Keratinocyte (primary cell): Measurements from ENCODE around the gene SCUBE1. TPM values are rescaled to one million over a fixed set of nuclear protein-coding genes. Genes with fewer than 3 reads are reported as not detected.

ENCODE experiments used
- DNase-seq: peaks from one replicate; pipeline ENCODE4 v3.0.0-alpha.2; 2011; ENCODE audit warnings: low read depth, missing footprints, low spot score
- FAIRE-seq: peaks from 2 replicates; lab custom pipeline; 2011; peaks lifted over from hg19 to GRCh38; lab: Jason Lieb, UNC
- H2AFZ ChIP-seq: 2 replicates; pipeline ENCODE4 v1.6.0; 2012; ENCODE audit warnings: low read length, control low read depth, inconsistent platforms; ENCODE audit not compliant: control insufficient read depth
- H3K27ac ChIP-seq: 2 replicates; pipeline ENCODE4 v1.5.1; 2011; ENCODE audit warnings: low read length; ENCODE audit not compliant: control insufficient read depth, insufficient read depth
- H3K27me3 ChIP-seq: 3 replicates; pipeline ENCODE4 v1.6.0; 2011; ENCODE audit warnings: low read length; ENCODE audit not compliant: control insufficient read depth, insufficient read depth; ENCODE audit errors: extremely low read depth
- H3K36me3 ChIP-seq, 2 experiments: 2 replicates in 1 of 2; 3 replicates in 1 of 2; pipeline ENCODE4 v1.5.1; 2011; ENCODE audit warnings: low read length in 2 of 2, mild to moderate bottlenecking in 1 of 2; ENCODE audit not compliant: control insufficient read depth in 2 of 2, insufficient read depth in 2 of 2; ENCODE audit errors: extremely low read depth in 1 of 2
- H3K4me1 ChIP-seq: 3 replicates; pipeline ENCODE4 v1.5.1; 2011; ENCODE audit warnings: low read length; ENCODE audit not compliant: control insufficient read depth, insufficient read depth; ENCODE audit errors: extremely low read depth
- H3K4me2 ChIP-seq: 3 replicates; pipeline ENCODE4 v1.6.0; 2011; ENCODE audit warnings: low read depth, low read length; ENCODE audit not compliant: control insufficient read depth, insufficient read depth; ENCODE audit errors: extremely low read depth
- H3K4me3 ChIP-seq, 3 experiments: fragments of 200-600 bp in 1 of 3; sonication (generic) in 1 of 3; 2 replicates in 2 of 3; 3 replicates in 1 of 3; pipeline ENCODE4 v1.5.1; 2011 to 2016; ENCODE audit warnings: low read length in 3 of 3, mild to moderate bottlenecking in 3 of 3, control low read depth in 2 of 3, inconsistent platforms in 1 of 3, low read depth in 1 of 3, mixed read lengths in 1 of 3, mixed run types in 1 of 3, moderate library complexity in 1 of 3; ENCODE audit not compliant: control insufficient read depth in 2 of 3, insufficient read depth in 2 of 3; ENCODE audit errors: extremely low read depth in 1 of 3
- H3K79me2 ChIP-seq: 2 replicates; pipeline ENCODE4 v1.6.0; 2012; ENCODE audit warnings: low read length; ENCODE audit not compliant: control insufficient read depth, insufficient read depth
- H3K9ac ChIP-seq: 3 replicates; pipeline ENCODE4 v1.6.0; 2011; ENCODE audit warnings: low read length; ENCODE audit not compliant: control insufficient read depth, insufficient read depth; ENCODE audit errors: extremely low read depth
- H3K9me1 ChIP-seq: 3 replicates; pipeline ENCODE4 v1.6.0; 2011; ENCODE audit warnings: low read length; ENCODE audit not compliant: control insufficient read depth, insufficient read depth; ENCODE audit errors: extremely low read depth
- H3K9me3 ChIP-seq: 2 replicates; pipeline ENCODE4 v1.5.1; 2012; ENCODE audit warnings: low read depth, low read length; ENCODE audit not compliant: control insufficient read depth
- H4K20me1 ChIP-seq: 3 replicates; pipeline ENCODE4 v1.6.0; 2011; ENCODE audit warnings: low read length; ENCODE audit not compliant: control insufficient read depth, insufficient read depth; ENCODE audit errors: extremely low read depth
- EZH2 ChIP-seq: IDR thresholded peaks from one replicate; pipeline ENCODE4 v1.6.1; 2012; ENCODE audit warnings: inconsistent platforms, mild to moderate bottlenecking, low read length, moderate library complexity
- dilution Hi-C: fragments of 300-500 bp; cut with MboI; formaldehyde crosslinking; loops from one replicate; pipeline ENCODE4 v1.7.0; 2020; ENCODE audit warnings: low sequenced_read_pairs; ENCODE audit not compliant: extremely low pct_ligation_motif_present
- polyA plus RNA-seq, 5 experiments: library from polyadenylated mRNA; depleted of rRNA in 3 of 5; stranded (reverse) in 3 of 5; stranded (forward) in 1 of 5; unstranded in 1 of 5; fragments of >200 nt; gene quantifications; 1 replicate in 1 of 5; 2 replicates in 3 of 5; 3 replicates in 1 of 5; pipeline versions ENCODE4 v1.2.1 to v1.2.3, GENCODE V29; 2011 to 2012; ENCODE audit warnings: missing spikeins in 2 of 5, low read depth in 1 of 5, low replicate concordance in 1 of 5
- TF ChIP-seq, protein P1 (sequence below), 3 experiments: IDR thresholded peaks in 1 of 3; conservative IDR thresholded peaks in 1 of 3; optimal IDR thresholded peaks in 1 of 3; 2 replicates in 2 of 3; 3 replicates in 1 of 3; pipeline versions ENCODE3 to v1.5.1; 2011; ENCODE audit warnings: low read length in 3 of 3, mild to moderate bottlenecking in 3 of 3, moderate library complexity in 2 of 3, control low read depth in 1 of 3, inconsistent platforms in 1 of 3; ENCODE audit not compliant: insufficient read depth in 2 of 3; ENCODE audit errors: extremely low read depth in 1 of 3

SCUBE1 gene
- polyA plus RNA-seq, 1 donor (not counting 4 experiments of a cell fraction or from before 2014, with no cell fraction given), result not detected

DNA sequence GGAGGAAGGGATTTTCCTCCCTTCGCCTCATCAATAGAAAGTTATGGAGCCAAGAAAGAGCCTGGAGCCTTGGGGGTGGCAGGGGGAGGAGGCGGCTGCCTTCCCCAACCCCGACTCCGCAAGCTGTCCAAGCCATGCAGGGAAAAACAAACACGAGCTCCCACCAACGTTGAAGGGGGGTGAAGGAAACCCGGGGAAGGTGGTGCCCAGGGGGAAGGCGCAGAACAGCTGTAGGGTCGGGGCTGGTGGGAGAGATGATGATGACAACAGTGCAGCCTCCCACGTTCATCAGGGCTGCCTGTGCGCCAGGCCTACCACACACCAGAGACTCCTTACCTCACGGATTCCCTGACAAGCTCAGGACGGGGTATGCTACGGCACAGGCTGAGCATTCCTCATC lies 73.5 kb downstream of the SCUBE1 start:
- no peaks in the 10 kb centered on the region for H3K36me3 ChIP-seq
- H3K79me2 ChIP-seq, result no peaks in the 10 kb centered on the region
- no peaks in the 10 kb centered on the region for H4K20me1 ChIP-seq
- H3K9me3 ChIP-seq, result no peaks in the 10 kb centered on the region
- DNase-seq (no peak), FAIRE-seq (no peak)
- no peak for TF ChIP-seq EZH2
- TF ChIP-seq, protein P1, sequence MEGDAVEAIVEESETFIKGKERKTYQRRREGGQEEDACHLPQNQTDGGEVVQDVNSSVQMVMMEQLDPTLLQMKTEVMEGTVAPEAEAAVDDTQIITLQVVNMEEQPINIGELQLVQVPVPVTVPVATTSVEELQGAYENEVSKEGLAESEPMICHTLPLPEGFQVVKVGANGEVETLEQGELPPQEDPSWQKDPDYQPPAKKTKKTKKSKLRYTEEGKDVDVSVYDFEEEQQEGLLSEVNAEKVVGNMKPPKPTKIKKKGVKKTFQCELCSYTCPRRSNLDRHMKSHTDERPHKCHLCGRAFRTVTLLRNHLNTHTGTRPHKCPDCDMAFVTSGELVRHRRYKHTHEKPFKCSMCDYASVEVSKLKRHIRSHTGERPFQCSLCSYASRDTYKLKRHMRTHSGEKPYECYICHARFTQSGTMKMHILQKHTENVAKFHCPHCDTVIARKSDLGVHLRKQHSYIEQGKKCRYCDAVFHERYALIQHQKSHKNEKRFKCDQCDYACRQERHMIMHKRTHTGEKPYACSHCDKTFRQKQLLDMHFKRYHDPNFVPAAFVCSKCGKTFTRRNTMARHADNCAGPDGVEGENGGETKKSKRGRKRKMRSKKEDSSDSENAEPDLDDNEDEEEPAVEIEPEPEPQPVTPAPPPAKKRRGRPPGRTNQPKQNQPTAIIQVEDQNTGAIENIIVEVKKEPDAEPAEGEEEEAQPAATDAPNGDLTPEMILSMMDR (optimal IDR thresholded peaks at IDR 0.05 in 1 of 3, IDR thresholded peaks at IDR 0.05 in 1 of 3, conservative IDR thresholded peaks at IDR 0.05 in 1 of 3; ENCODE audit: extremely low read depth in 1 of 3, insufficient read depth in 2 of 3, low read length in 3 of 3), result no peak
- no peaks in the 10 kb centered on the region for H3K9me1 ChIP-seq
- no peak overlapping the region for H3K4me3 ChIP-seq
- dilution Hi-C loops, result no loop called here
- peaks cover 34% of the 10 kb centered on the region for H3K27me3 ChIP-seq
- H3K4me2 ChIP-seq, result no peak overlapping the region
- no peak overlapping the region for H3K27ac ChIP-seq
- no peak overlapping the region for H2AFZ ChIP-seq
- no peaks in the 10 kb centered on the region for H3K4me1 ChIP-seq
- H3K9ac ChIP-seq, result no peak overlapping the region

DNA sequence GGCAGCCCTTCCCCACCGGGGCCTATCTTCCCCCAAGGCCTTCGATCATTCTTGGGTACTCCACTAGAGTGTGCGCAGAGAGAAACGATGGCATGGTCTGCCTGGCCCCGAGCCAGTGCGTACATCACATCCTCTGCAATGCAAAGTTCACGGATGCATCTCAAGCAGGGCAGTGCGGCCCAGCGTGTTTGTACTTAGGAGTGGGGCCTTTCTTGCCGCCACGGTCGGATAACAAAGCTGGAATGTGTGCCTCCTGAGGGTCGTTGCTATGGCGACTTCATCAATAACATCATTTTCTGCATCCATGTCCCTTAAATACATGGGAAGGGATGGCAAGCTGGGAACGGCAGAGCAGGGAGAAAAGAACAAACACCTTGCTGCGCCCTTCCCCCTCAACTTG lies 73.9 kb downstream of the SCUBE1 start:
- Histone ChIP-seq H3K9ac (no peak overlapping the region), H3K9me3 (no peaks in the 10 kb centered on the region), H3K79me2 (no peaks in the 10 kb centered on the region), H3K27me3 (peaks cover 38% of the 10 kb centered on the region), H4K20me1 (no peaks in the 10 kb centered on the region), H3K4me1 (peaks cover 2% of the 10 kb centered on the region), H3K9me1 (no peaks in the 10 kb centered on the region), H3K36me3 (no peaks in the 10 kb centered on the region), H2AFZ (no peak overlapping the region), H3K4me3 (no peak overlapping the region), H3K4me2 (no peak overlapping the region), H3K27ac (no peak overlapping the region)
- FAIRE-seq, result no peak
- no peak for DNase-seq
- no peak for TF ChIP-seq EZH2
- TF ChIP-seq, protein P1 (optimal IDR thresholded peaks at IDR 0.05 in 1 of 3, IDR thresholded peaks at IDR 0.05 in 1 of 3, conservative IDR thresholded peaks at IDR 0.05 in 1 of 3; ENCODE audit: extremely low read depth in 1 of 3, insufficient read depth in 2 of 3, low read length in 3 of 3), result no peak
- dilution Hi-C loops, result no loop called here
